GM19238 (cell line): ENCODE measurements around the gene ZNF664.
"Not testable (repeated sequence)": the region's sequence is repeated elsewhere in the genome, so short reads cannot be mapped to it uniquely, and the experiment has no call there.

ENCODE experiments used
- DNase-seq: peaks from one replicate; pipeline ENCODE4 v3.0.0; 2011; ENCODE audit warnings: low spot score; ENCODE audit not compliant: insufficient read length

Gene ZNF664

DNA sequence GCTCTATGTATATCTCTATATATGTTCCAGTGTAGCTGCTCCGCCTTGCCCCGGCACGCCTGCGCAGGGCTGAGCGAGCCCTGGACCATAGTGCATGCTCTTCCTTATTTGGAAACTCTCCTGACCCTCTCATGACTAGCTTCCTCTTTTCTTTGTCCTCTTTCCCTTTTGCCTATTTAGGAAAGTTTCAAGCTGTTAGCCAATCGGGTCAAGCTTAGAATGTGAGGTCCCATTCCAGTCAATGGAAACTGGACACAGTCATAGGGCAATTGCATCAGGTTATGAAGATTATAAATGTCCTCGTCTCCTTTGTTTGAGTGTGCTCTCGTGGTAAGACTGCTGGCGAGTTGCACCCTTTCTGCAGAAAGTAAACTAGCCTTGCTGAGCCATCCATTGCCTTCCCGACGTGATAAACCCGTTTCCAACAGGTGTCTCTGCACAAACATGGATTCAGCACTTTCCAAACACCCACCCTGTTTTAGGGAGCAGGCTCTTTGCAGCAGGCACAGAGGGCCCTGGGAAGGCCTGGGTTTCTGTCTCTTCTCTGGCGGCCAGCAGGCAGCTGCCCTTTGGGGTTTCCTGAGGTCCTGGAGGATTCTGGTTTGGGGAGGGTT is 31.3 kb upstream of the ZNF664 start:
- no peak for DNase-seq

DNA sequence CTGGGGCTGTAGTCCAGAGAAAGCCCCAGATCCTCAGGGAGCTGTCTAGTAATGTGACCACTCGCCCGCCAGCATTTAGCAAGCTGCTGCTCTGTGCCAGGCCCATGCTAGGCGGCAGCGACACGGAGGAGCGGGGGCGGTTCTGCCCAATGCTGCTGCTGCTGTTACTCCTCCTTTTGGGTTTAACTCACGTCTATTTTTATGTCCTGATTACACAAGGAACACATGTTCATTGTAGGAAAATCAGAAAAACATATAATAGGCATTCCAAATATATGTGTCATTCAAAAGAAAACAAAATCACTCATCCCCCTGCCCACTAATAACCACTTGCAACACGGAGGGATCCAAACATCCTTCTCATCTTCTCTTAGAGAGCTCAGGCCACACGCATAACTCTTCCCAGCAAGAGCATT is 30.8 kb upstream of the ZNF664 start:
- DNase-seq = no peak

DNA sequence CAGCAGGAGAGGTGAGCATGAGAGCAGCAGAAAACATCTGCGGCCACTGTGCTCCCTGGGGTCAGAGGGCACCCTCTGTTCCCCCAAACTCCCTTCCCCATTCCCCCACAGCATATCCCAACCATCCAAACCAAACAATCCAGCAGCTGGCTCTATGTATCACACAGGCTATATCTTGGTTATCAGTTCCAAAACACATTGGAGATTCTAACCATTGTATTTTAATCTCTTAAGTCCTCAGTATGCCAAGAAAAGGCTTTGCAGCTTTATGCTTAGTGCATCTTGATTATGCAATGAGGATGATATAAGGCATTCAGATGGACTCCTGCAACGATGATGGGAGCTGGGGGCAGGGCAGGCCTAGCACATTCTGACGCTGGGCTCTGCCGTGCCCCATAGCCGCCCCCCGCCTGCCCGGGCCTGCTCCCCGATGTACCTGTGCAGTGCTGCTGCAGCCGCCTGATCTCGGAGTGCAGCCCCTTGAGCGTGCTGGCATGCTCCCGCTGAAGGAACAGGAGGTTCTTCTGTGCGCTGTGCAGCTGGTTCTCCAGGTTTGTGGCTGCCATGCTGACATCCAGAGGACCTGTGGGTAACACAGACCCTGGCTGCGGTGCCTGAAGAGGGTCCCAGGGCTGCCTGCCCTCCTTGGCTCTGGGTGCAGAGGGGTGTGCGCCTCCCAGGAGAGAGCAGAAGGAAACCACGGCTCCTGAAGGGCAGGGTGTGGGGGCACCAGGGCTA is 29.9 kb upstream of the ZNF664 start:
- no peak for DNase-seq

DNA sequence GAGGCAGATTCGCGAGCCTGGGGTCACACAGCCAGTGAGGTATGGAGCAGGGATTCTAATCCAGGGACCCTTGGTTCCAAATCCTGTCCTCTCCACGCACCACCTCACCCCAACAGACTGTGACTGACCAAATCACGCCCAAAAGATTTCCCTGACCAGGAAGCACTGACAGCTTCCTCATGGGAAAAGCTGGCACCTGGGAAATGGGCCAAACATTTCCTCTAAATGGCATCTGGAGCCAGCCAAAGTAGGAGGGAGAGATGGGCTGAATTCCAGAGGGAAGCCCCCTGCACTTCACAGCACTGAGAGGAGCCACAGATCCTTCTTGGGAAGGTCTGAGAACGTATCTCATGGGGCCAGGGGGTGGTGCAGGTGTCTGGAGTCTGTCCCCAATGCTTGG is 29.2 kb upstream of the ZNF664 start:
- DNase-seq = no peak

DNA sequence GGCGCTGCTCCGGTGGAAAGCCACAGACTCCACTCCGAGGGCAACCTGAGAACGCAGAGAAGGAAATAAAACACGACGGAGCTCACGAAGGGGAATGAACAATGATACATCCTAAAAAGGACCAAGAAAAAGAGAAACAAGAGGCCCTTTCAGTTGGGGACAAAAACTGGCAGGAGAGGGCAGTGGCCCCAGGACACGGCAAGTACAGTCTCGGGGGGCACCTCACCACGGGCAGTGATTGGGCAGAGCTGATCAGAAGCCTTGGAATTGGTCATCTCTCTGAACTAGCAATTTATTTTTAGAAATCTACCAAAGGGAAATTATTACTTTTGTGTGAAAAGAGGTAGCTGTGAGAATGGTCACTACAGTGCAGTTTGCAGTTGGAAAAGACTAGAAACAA is 28.3 kb upstream of the ZNF664 start:
- DNase-seq = no peak

DNA sequence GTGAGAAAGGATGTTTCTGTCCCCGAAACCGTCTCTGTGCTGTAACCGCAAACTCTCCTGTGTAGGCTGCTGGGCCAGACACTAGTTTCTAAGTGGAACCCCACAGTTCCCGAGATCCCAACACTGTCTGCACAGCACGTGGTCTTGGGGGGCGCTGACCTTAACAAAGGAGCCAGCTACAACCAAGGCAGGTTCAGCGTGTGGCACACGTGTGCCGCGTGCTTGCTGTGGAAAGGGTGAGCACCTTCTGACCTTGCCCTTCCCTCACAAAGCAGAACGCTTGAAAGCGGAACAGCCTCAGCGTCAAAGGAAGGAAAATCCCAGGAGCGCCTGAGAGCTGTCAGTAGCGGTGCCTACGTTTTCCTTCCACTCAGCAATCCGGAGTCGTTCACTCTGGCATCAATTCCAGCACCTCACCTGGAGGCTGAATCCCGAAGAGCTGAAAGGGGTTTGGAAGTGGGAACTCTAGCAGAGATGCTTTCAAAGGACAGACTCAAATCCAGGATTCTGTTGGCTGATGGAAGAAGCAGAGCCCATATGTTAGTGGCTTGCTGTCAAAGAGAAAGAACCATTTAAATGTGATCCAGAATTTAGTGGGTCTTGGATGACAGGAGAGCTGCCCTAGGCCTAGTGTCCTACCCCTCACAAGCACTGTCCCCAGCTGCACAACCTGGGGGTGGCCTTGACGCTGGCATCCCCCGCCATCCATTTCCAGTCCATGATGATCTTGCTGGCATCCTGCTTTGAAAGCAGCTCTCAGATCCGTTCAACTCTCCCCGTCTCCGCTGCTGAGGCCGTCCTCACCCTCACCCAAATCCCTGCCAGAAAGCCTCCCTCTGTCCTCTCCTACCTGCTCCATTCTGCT is 27.5 kb upstream of the ZNF664 start:
- no peak for DNase-seq

DNA sequence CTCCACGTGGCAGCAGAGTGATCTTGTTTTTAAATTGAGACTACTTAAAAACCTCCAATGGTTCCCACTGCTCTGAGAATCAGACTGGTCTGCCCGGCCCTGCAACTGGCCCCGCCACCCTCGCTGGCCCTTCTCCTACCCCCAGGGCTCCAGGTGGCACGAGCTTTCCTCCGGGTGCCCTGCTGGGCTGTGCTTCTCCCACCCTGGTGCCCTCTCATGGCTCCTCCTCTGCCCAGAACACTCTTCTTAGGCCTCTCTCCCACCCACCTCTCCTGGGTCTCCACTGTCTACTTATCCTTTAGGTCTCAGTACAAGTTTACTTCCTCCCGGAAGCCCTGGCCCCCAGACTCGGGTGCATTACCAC is 26.9 kb upstream of the ZNF664 start:
- DNase-seq = no peak

DNA sequence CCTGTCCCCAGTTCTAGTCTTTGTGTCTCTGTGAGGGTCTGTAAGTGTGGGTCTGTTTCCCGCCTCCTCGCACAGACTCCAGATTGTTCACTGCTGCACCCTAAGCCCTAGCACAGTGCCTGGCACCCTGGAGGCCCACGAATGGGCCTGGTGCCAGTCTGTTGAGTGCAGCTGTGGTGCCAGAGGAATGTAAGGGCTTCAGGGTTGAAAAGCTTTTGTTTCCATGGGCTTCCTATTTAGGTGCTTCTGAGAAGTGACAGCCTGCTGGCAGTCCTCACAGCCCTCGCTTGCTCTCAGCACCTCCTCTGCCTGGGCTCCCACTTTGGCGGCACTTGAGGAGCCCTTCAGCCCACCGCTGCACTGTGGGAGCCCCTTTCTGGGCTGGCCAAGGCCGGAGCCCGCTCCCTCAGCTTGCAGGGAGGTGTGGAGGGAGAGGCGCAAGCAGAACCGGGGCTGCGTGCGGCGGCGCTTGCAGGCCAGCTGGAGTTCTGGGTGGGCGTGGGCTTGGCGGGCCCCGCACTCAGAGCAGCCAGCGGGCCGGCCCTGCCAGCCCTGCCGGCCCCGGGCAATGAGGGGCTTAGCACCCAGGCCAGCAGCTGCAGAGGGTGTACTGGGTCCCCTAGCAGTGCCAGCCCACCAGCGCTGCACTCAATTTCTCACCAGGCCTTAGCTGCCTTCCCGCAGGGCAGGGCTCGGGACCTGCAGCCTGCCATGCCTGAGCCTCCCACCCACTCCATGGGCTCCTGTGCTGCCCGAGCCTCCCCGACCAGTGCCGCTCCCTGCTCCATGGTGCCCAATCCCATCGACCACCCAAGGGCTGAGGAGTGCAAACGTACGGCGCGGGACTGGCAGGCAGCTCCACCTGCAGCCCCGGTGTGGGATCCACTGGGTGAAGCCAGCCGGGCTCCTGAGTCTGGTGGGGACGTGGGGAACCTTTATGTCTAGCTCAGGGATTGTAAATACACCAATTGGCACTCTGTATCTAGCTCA is 26.2 kb upstream of the ZNF664 start:
- DNase-seq = not testable (repeated sequence)

DNA sequence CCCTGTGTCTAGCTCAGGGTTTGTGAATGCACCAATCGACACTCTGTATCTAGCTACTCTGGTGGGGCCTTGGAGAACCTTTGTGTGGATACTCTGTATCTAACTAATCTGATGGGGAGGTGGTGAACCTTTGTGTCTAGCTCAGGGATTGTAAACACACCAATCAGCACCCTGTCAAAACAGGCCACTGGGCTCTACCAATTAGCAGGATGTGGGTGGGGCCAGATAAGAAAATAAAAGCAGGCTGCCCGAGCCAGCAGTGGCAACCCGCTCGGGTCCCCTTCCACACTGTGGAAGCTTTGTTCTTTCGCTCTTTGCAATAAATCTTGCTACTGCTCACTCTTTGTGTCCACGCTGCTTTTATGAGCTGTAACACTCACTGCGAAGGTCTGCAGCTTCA is 25.5 kb upstream of the ZNF664 start:
- DNase-seq = not testable (repeated sequence)

DNA sequence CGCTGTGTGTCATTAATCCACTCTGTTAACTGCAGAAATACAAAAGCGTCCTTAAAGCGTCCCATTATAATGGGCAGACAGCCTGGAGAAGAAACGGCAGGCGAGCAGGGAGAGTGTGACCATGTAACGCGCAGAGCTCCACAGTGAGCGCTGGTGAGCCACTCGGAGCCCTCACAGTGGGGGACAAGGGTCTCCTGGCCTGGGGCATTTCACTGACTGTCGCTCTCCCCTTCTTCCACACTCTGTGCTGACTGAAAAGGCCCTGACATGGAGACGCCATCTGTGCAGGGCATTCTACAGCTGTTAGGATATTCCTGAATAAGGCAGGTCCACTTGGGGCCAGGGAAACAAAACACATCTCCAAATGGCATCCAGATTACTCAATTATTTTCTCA is 24.6 kb upstream of the ZNF664 start:
- no peak for DNase-seq

DNA sequence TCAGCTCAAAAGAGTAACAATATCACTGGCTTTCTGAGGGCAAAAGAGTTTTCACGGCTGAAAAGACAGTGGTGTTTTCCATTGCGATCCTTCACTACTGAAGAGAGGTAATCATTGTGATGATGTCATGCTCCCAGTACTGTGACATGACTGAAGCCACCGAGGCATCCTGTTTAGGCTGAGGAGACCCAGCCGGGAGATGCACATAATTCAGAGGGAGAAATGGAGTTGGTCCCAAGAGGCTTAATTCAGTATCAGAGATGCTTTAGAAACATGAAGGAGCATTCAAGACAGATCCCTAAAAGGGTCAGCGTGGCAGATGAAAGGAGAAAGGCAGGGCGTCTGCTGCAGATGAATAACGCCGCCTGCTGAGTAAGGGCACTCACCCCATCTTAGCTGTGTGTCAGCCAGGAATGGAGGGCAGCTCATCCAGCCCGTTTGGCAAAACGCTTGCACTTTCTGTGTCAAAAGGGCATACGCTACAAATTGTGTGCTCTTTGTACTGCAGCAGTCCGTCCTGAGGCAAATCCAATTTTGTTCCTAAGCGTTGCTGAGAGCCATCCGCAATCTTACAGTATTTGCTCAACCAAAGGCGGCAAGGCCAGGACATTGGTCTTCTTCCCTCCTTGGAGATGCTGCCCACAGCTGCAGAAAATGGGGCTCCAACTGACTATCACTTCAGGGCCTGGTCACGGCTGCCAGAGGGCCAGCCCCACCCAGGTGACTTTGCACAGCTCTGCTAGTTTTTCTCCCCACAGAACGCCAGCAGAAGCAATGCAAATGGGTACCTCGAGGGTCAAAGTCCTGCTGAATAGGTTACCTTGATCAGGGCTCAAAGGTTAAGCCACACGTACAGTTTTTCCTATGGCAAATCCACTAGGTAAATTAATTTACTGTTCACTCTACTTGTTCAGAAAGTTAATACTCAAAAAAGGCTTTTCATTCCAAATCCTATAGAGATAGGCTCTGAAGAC is 23.9 kb upstream of the ZNF664 start:
- DNase-seq = no peak

DNA sequence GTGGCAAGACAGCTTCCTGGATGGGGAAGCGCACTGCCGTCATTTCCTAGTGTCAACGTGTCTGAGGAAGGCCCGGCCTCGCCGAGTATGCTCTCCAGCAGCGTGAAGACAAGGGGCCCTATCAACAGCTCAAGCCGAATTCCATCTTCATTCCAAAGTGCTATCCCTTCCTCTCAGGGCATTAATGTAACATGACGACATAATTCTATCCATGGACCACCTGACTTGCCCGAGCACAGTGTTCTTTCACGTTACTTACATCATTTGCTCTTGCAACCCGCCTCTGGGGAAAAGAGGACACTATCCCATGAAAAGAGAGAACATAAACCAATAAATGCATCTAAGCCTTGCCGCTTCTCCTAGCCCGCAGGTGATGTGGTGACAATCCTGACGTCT is 23.2 kb upstream of the ZNF664 start:
- no peak for DNase-seq

DNA sequence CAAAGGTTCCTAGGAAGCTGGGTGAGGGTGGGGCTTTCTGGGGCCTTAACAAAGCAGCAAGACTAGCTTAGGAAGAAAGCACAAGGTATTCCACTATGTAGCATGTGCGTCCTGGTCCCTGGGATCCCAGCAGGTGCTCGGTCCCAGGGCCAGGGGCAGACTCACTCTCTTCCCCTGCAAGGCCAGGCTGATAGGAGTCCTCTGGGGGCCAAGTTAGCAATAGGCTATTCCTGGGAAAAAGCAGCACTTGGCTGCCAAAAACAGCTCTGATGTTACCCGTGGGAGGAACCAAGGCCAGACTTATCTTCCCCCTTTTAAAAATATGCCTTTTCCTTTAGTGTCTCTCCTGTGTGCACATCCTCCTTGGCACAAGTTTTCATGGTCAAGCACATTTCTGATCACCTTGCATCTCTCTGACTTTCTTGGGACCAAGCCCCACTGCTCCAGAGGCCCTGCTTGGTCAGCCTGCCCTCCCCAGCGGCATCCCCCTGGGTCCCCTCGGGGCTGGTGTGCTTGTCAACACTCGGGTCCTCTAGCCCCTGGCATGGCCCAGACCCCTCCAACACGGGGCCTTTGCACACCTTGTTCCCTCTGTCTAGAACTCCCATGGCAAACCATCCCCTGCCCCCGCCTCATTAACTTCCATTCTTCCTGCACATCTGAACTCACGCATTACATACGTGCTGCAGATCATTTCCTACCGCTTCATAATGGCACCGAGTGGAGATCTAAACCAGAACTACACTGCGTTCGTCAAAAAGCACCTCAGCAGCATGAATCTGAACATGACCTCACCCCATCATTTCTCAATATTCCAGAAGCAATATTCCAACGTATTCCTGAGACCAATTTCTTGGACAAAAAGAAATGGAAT is 22.3 kb upstream of the ZNF664 start:
- no peak for DNase-seq

DNA sequence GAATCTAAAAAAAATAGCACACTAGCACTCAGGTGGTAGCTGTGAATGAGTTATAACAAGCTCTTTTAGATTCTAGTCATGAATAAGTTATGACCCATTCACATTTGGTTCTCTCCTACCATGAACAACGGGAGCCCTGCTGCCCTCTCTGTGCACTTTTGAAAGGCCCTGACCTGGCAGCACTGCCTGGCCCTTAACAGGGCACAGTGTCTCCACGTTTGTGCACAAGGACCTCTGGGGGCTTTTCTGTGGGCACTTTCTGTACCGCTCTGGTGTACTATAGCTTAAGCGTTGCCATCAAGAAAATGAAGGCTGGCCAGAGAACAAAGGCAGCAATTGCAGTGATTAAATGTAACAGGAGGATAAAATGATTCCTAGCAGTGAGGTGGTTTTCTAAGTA is 21.5 kb upstream of the ZNF664 start:
- DNase-seq = no peak

DNA sequence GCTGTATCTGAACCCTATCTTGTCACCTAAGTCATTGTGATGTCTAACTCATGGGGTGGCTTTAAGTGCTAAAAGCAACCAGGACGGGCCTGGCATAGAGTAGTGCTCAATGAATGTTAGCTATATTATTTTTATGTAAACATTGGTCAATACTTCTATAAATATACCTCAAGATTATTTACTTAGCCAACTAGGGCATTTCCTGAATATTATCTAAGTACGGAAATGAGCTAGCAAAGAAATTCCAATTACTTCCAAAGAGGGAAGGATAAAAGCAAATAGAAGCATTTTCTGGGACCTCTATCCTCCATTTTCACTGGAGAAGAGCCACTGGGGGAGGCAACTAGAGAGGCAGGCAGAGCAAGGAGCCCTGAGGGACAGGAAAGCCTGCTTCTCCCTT is 21.0 kb upstream of the ZNF664 start:
- no peak for DNase-seq

DNA sequence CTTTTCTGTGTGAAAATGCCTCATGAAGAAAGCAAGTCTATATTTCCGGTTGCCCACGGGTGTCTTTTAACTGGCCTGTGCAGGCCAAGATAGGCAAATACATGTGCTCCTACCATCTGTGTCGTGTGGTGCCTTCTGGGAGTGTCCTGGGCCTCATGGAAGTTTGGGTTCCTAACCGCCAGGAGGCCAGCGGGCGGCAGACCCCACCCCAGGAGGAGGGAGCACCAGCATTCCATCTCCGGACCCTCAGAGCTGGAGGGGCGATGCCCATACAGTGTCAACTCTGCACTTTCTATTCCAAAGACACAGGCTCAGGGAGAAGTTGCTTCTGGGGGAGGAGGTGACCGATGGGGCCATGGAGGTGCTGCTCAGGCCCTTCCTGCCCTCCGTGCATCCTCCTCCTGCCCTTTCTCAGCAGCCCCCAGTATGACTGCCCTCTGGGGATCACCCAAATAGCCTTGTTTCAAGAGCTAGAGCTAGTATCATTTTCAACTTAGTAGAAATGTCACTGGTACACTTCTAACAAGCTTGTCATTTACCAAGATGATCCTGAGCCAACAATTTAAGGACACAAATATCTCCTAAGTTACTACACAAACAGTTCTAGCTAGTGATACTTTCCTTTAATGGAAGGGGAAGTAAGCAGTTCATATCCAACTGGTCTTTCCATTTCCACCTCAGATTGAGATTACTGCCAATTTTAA is 18.2 kb upstream of the ZNF664 start:
- DNase-seq = no peak

DNA sequence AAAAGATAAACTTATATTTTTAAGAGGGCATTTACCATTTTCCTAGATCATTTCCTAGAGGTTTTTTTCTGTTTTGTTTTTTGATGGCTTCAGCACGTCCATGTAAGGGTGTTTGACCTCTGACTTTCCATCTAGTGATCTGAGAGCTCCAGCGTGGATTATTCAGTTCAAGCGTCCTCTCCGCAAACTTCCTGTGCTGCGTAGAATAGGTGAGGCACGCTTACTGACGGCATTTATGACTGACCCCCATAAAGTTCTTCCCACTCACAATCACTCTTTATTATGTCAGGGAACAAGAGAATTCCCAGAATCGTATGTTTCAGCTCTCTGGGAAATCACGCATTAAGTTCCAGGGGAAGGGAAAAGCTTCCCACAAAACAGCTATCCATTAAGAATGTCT is 16.8 kb upstream of the ZNF664 start:
- DNase-seq = no peak

DNA sequence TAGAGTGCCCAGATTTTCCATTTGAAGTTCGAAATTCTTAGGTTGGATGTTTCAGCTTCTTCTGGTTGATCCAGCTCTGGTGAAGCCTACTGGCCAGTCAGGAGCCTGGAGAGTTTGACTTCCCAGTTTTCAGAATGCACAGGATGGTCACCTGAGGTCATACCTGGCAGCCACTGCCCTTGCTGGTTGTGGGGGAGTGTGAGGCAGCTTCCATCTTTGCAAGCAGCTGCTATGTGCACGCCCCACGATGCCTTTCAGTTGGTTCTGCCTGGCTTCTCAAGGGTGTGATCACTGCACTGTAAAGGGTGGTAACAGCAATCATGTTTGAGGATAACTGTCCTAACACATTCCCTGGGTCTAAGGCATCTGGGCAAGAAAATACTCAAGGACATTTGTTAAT is 15.8 kb upstream of the ZNF664 start:
- DNase-seq = no peak

DNA sequence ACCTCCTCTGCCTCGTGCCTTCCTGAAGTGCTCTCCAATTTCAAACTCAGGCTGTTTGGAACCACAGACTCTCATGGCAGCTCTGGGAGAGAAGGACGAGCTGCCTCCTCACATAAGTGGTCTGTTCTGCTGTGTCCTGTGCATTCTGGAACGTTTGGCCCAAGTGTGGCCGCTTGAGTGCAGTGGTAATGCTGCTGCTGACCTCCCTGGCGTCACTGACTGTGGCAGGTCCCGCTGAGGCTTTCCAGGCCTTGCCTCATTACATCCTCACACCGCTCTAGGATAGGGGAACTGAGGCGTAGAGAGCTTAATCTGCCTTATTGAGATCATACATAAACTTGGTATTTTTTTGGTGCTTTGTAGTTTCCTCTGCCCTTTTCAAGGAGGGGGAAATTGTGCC is 14.6 kb upstream of the ZNF664 start:
- DNase-seq = no peak
